Small intestine (tissue), 16 donors: Measurements from ENCODE around the gene CD47. TPM values are rescaled to one million over a fixed set of nuclear protein-coding genes. Genes with fewer than 3 reads are reported as not detected.

Experiments used
- DNase-seq, 2 donors: peaks; one replicate each; pipeline versions ENCODE4 v3.0.0 to v3.0.0-alpha.2; 2013
- FAIRE-seq: peaks from 2 replicates; lab custom pipeline; 2012; peaks lifted over from hg19 to GRCh38; lab: Jason Lieb, UNC
- H3K27ac ChIP-seq, 3 donors: one replicate each; pipeline ENCODE4 v1.5.1; 2013; ENCODE audit warnings: low read length in 2 of 3, mild to moderate bottlenecking in 2 of 3, control low read depth in 1 of 3, inconsistent platforms in 1 of 3, low read depth in 1 of 3, moderate library complexity in 1 of 3
- H3K27me3 ChIP-seq, 3 donors: one replicate each; pipeline ENCODE4 v1.6.1; 2013; ENCODE audit warnings: low read length in 3 of 3, inconsistent platforms in 1 of 3; ENCODE audit not compliant: control insufficient read depth in 3 of 3, insufficient read depth in 3 of 3
- H3K36me3 ChIP-seq, 3 donors: one replicate each; pipeline ENCODE4 v1.6.1; 2013; ENCODE audit warnings: low read length in 3 of 3, inconsistent platforms in 1 of 3, low read depth in 1 of 3, mild to moderate bottlenecking in 1 of 3, moderate library complexity in 1 of 3; ENCODE audit not compliant: control insufficient read depth in 3 of 3, insufficient read depth in 2 of 3
- H3K4me1 ChIP-seq, 3 donors: one replicate each; pipeline ENCODE4 v1.6.1; 2013; ENCODE audit warnings: low read length in 2 of 3, inconsistent platforms in 1 of 3, low read depth in 1 of 3, mild to moderate bottlenecking in 1 of 3, moderate library complexity in 1 of 3; ENCODE audit not compliant: control insufficient read depth in 3 of 3, insufficient read depth in 2 of 3
- H3K4me3 ChIP-seq, 3 donors: one replicate each; pipeline ENCODE4 v1.5.1; 2013; ENCODE audit warnings: low read length in 3 of 3, control low read depth in 1 of 3, inconsistent platforms in 1 of 3, low read depth in 1 of 3, mild to moderate bottlenecking in 1 of 3, moderate library complexity in 1 of 3
- H3K9me3 ChIP-seq, 2 donors: one replicate each; pipeline ENCODE4 v1.6.1; 2013; ENCODE audit warnings: low read depth in 1 of 2, low read length in 1 of 2; ENCODE audit not compliant: control insufficient read depth in 2 of 2, insufficient read depth in 1 of 2
- WGBS, 3 donors: extraction: QIAGEN DNeasy Blood & Tissue Kit; methylation state at CpG; one replicate each; pipeline ENCODE4 v1.1.7; 2013; 5-methylcytosine and 5-hydroxymethylcytosine counted together
- long read RNA-seq, 10 donors: transcript quantifications; one replicate each; lab custom pipeline, GENCODE V29; 2026
- polyA plus RNA-seq, 4 donors: library from polyadenylated mRNA; stranded (reverse) in 3 of 4; unstranded in 1 of 4; fragments of 200-250 nt in 3 of 4; fragments of 120-200 nt in 1 of 4; gene quantifications; one replicate each; pipeline versions ENCODE4 v1.2.1 to v1.2.3, GENCODE V29; 2013
- donor health status: healthy with polysubstance abuse.
- donor health status: control.
- donor health status: control.
- donor health status: Bipolar disorder and iron deficiency.
- donor health status: healthy.

Gene CD47
- 10 to 100 TPM; 18.9 to 68.2 (median 48.2) TPM for polyA plus RNA-seq
- long read RNA-seq, donor 1 = 0 reads
- long read RNA-seq, donor 2, transcript CD47-202 (11 exons, 1,285 nt) = major isoform, 5 of 5 reads
- long read RNA-seq, donor 2, partial matches to known transcripts = 0 of 5 reads
- long read RNA-seq, donor 2, other reads (novel, unspliced or antisense) = 0 of 5 reads
- long read RNA-seq, donor 3, full-length matches to known transcripts = 13 of 20 reads
- long read RNA-seq, donor 3, partial matches to known transcripts = 7 of 20 reads
- long read RNA-seq, donor 3, other reads (novel, unspliced or antisense) = 0 of 20 reads
- long read RNA-seq, donor 4, partial matches to known transcripts = 0 of 1 reads
- long read RNA-seq, donor 4, other reads (novel, unspliced or antisense) = 0 of 1 reads
- long read RNA-seq, donor 5, full-length matches to known transcripts = 4 of 4 reads
- long read RNA-seq, donor 5, partial matches to known transcripts = 0 of 4 reads
- long read RNA-seq, donor 5, other reads (novel, unspliced or antisense) = 0 of 4 reads
- long read RNA-seq, donor 6, full-length matches to known transcripts = 15 of 15 reads
- long read RNA-seq, donor 6, partial matches to known transcripts = 0 of 15 reads
- long read RNA-seq, donor 6, other reads (novel, unspliced or antisense) = 0 of 15 reads
- long read RNA-seq, donor 7 = 0 reads
- long read RNA-seq, donor 8, full-length matches to known transcripts = 2 of 2 reads
- long read RNA-seq, donor 8, partial matches to known transcripts = 0 of 2 reads
- long read RNA-seq, donor 8, other reads (novel, unspliced or antisense) = 0 of 2 reads
- long read RNA-seq, donor 9, full-length matches to known transcripts = 4 of 4 reads
- long read RNA-seq, donor 9, partial matches to known transcripts = 0 of 4 reads
- long read RNA-seq, donor 9, other reads (novel, unspliced or antisense) = 0 of 4 reads
- long read RNA-seq, donor 10, full-length matches to known transcripts = 20 of 30 reads
- long read RNA-seq, donor 10, partial matches to known transcripts = 10 of 30 reads
- long read RNA-seq, donor 10, other reads (novel, unspliced or antisense) = 0 of 30 reads

- Histone ChIP-seq H3K4me1 (peaks cover 0 to 6% (median 0%) of the 10 kb centered on the region in 3 donors), H3K27ac (peak within 1 kb of the TSS; percentile 75 to 90 (median 84)), H3K36me3 (no peaks in the 10 kb centered on the region), H3K9me3 (no peaks in the 10 kb centered on the region), H3K27me3 (no peaks in the 10 kb centered on the region), H3K4me3 (peak within 1 kb of the TSS; percentile 74 to 94 (median 79))
- no peak for FAIRE-seq
- peak; percentile 90 to 97 for DNase-seq
- WGBS, 3 donors = 0 to 1% (median 0%) methylated on average over 59 to 106 of the region's 106 CpGs
Measured at GRCh38 chr3:108090701-108091497, at the start of gene CD47. Gene CD47, minus strand, starts transcription at chr3:108091031. Its CDS starts 123 bp downstream, at chr3:108090908.

GRCh38 chr3:108137460-108137814, 46.6 kb upstream of the CD47 start:
- WGBS, 3 donors = 22 to 71% (median 50%) methylated on average over 5 of the region's 5 CpGs
- FAIRE-seq (no peak), DNase-seq (no peak)
- Histone ChIP-seq H3K36me3 (no peaks in the 10 kb centered on the region), H3K27me3 (no peaks in the 10 kb centered on the region), H3K4me3 (no peak overlapping the region), H3K27ac (peak overlapping the region in 1 of 3 donors; percentile 24), H3K9me3 (no peaks in the 10 kb centered on the region), H3K4me1 (peaks cover 0 to 4% (median 2%) of the 10 kb centered on the region in 3 donors)

DNA sequence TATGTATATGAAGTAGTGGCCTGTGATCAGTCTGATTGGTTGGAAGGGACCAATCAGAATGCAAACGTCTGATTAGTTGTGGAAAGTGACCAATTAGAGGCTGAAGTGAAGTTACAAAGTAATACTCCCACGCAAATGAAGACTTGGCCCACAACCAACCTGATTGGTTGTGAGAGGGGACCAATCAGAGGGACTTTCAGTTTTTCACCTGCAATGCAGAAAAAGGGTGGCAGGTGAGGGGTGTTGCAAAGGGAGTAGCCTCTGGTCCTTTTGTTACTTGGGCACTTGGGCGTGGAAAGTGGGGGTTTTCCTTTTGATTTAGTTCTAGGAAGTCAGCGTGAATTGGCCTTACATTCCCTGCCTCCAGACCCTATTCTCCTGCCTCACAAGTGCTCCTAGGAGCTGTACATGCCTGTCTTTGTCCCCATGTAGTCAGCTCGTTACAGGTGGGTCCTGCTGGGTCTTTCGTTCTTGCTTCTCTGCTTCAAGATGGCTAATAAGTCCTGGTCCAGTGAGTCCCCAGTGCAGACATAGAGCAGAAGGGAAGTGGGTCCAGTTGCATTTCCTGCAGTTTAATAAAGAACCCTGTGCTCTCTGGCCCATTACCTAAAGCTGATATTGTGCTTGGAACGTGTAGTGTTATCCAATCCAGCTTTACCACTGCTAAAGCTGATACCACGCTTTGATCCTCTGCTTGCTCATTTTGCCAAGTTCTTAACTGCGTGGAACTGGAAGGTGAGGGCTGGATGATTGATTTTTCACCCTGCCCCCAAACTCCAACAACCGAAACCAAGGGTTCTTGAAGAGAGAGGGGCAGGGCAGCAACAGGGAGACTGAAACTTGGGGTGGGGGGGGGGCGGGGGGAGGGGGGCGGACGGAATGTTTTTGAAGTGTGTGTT, 46.0 kb upstream of the CD47 start:
- Histone ChIP-seq H3K4me1 (peaks cover 0 to 4% (median 2%) of the 10 kb centered on the region in 3 donors), H3K36me3 (no peaks in the 10 kb centered on the region), H3K27me3 (no peaks in the 10 kb centered on the region), H3K27ac (peak overlapping the region in 1 of 3 donors; percentile 64), H3K4me3 (no peak overlapping the region), H3K9me3 (no peaks in the 10 kb centered on the region)
- DNase-seq (peak; percentile 28 to 57), FAIRE-seq (no peak)
- WGBS, 3 donors = 37 to 75% (median 60%) methylated on average over 12 to 13 of the region's 13 CpGs

- Histone ChIP-seq H3K27ac (no peak overlapping the region), H3K36me3 (no peaks in the 10 kb centered on the region), H3K4me1 (peaks cover 0 to 4% (median 2%) of the 10 kb centered on the region in 3 donors), H3K27me3 (no peaks in the 10 kb centered on the region), H3K9me3 (no peaks in the 10 kb centered on the region), H3K4me3 (no peak overlapping the region)
- DNase-seq (no peak), FAIRE-seq (no peak)
- 44 to 96% (median 89%) methylated on average over 1 of the region's 1 CpG for WGBS, 3 donors
Measured at GRCh38 chr3:108134555-108134880, 43.7 kb upstream of the CD47 start.

GRCh38 chr3:108133858-108134554, 43.2 kb upstream of the CD47 start:
- H3K36me3 ChIP-seq = no peaks in the 10 kb centered on the region
- no peak for FAIRE-seq

GRCh38 chr3:108133048-108133369, 42.2 kb upstream of the CD47 start:
- no peaks in the 10 kb centered on the region for H3K9me3 ChIP-seq
- H3K36me3 ChIP-seq = no peaks in the 10 kb centered on the region
- DNase-seq = no peak
- H3K27ac ChIP-seq = no peak overlapping the region
- no peaks in the 10 kb centered on the region for H3K27me3 ChIP-seq
- peaks cover 0 to 4% (median 2%) of the 10 kb centered on the region in 3 donors for H3K4me1 ChIP-seq
- no peak for FAIRE-seq
- H3K4me3 ChIP-seq = no peak overlapping the region

More at GRCh38 chr3:108133858-108134554, 43.2 kb upstream of the CD47 start:
- H3K4me3 ChIP-seq = no peak overlapping the region
- no peaks in the 10 kb centered on the region for H3K27me3 ChIP-seq
- H3K27ac ChIP-seq = no peak overlapping the region
- WGBS, 3 donors = 64 to 71% (median 66%) methylated on average over 5 of the region's 5 CpGs
- H3K4me1 ChIP-seq = peaks cover 0 to 4% (median 2%) of the 10 kb centered on the region in 3 donors
- no peaks in the 10 kb centered on the region for H3K9me3 ChIP-seq
- DNase-seq = no peak

GRCh38 chr3:108131475-108132134, 40.8 kb upstream of the CD47 start:
- 58 to 72% (median 60%) methylated on average over 9 of the region's 9 CpGs for WGBS, 3 donors
- H3K27ac ChIP-seq = no peak overlapping the region
- no peak for DNase-seq

More at GRCh38 chr3:108131475-108132134, 40.8 kb upstream of the CD47 start:
- no peak overlapping the region for H3K4me3 ChIP-seq
- H3K9me3 ChIP-seq = no peaks in the 10 kb centered on the region
- peaks cover 0 to 2% (median 0%) of the 10 kb centered on the region in 3 donors for H3K4me1 ChIP-seq
- FAIRE-seq = no peak
- H3K36me3 ChIP-seq = no peaks in the 10 kb centered on the region
- no peaks in the 10 kb centered on the region for H3K27me3 ChIP-seq
